Measurements from ENCODE around the gene ETV6.
"Not testable (repeated sequence)": the region's sequence is repeated elsewhere in the genome, so short reads cannot be mapped to it uniquely, and the experiment has no call there.

ETV6 gene

GRCh38 chr12:11669348-11669747 is 19.9 kb downstream of the ETV6 start:
- DNase-seq (ENCODE audit: low spot score): no peak

GRCh38 chr12:11672256-11673191 is 23.1 kb downstream of the ETV6 start:
- DNase-seq (ENCODE audit: low spot score): no peak

GRCh38 chr12:11673666-11674461 is 24.4 kb downstream of the ETV6 start:
- DNase-seq (ENCODE audit: low spot score): no peak

- no peak for DNase-seq (ENCODE audit: low spot score)
These were observed 25.5 kb downstream of the ETV6 start for GRCh38 chr12:11674894-11675390.

DNA sequence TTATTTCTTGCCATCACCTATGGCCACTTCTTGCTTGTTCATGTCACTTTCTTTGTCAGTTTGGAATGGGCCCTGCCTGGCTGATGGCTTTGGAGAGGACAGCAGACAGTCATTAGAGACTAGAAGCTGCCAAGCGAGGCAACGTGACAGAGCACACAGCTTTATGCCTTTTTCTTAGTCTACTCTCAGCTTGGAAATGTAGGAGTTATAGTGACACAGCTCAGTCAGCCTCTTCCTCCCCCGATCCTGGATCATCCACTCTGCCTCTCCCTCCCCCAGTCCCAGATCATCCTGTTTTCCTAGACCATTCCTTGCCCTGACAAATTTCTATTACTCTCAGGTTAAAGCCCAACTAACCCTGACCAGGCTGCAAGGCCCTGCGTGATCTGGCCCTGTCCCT is 26.6 kb downstream of the ETV6 start:
- DNase-seq (ENCODE audit: low spot score): no peak

GRCh38 chr12:11677093-11677492 is 27.6 kb downstream of the ETV6 start:
- no peak for DNase-seq (ENCODE audit: low spot score)

DNA sequence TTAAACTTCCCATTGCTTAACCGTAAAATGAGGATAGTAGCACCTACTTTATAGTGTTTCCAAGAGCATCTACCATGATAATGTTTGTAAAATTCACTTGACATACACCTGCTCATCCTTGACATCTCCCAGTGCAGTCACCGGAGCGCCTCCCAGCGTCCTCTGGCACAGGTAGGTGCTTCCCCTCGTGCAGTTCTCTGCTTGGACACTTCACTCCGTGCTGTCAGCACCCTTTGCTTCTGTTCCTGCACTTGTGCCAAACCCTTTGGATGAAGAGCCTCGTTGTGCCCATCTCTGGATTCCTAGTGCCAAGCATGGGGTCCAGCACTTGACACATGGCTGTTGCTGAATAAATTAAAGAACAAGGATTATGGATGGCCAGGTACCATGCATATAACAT is 28.3 kb downstream of the ETV6 start:
- DNase-seq (ENCODE audit: low spot score): no peak

DNA sequence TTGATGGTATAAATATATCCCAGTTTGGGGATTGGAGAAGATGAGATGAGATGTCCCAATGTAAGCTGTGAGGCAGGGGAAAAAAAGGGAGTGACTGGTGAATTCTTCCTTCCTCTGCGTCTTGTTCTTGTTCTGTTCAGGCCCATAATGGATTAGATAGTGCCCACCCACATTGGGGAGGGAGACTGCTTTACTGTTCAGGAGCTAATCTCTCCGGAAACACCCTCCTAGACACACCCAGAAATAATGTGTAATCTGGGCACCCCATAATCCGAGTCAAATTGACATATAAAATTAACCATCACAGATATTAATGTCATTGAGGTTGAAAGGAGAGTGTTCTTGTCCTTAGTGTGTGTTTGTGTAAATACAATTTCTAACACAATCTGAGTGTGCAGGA is 29.3 kb downstream of the ETV6 start:
- DNase-seq (ENCODE audit: low spot score): no peak

- no peak for DNase-seq (ENCODE audit: low spot score)
These were observed 31.7 kb downstream of the ETV6 start for GRCh38 chr12:11681207-11681606.

DNA sequence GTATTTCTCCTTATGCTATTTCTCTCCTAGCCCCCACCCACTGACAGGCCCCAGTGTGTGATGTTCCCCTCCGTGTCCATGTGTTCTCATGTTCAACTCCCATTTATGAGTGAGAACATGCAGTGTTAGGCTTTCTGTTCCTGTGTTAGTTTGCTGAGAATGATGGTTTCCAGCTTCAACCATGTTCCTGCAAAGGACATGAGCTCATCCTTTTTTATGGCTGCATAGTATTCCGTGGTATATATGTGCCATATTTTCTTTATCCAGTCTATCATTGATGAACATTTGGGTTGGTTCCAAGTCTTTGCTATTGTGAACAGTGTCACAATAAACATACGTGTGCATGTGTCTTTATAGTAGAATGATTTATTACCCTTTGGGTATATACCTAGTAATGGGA is 32.2 kb downstream of the ETV6 start:
- DNase-seq (ENCODE audit: low spot score): not testable (repeated sequence)

DNA sequence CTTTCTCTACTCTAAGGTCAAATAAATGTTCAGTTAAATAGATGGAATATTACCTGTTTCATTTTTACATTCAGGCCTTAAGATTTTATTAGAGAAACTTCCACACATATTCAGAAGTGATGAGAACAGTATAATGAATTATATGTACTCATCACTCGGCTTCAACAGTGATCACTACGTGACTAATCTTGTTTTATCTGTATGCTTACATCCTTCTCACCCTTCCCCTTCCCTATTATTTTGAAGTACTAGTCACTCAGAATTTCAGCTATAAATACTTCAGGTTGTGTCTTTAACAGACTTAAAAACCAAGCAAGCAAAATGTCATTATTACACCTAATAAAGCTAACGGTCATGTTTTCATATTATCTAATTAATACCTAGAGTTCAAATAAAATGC is 34.9 kb downstream of the ETV6 start:
- DNase-seq (ENCODE audit: low spot score): no peak

GRCh38 chr12:11684811-11685210 is 35.3 kb downstream of the ETV6 start:
- DNase-seq (ENCODE audit: low spot score): no peak

DNA sequence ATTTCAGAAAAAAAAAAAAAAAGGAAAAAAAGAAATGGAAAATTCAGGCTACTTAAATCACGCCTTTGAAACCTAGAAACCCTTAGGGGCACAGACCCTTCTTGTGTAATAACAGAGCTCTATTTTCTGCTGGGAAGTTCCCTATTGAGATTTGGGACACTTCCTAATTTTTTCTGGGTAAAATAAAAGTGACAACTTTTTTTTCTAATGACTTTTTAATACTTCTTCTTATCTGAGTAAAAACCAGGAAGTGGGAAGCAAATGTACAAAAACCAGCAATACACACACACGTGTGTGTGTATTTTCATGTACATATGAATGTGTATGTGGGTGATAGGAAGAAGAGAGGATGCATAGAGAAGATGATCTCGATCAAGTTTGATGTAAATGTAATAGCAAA is 35.8 kb downstream of the ETV6 start:
- no peak for DNase-seq (ENCODE audit: low spot score)

GRCh38 chr12:11685716-11686115 is 36.2 kb downstream of the ETV6 start:
- DNase-seq (ENCODE audit: low spot score): no peak

GRCh38 chr12:11686120-11686519 is 36.6 kb downstream of the ETV6 start:
- DNase-seq (ENCODE audit: low spot score): no peak

- DNase-seq (ENCODE audit: low spot score): no peak
These were observed 38.1 kb downstream of the ETV6 start for GRCh38 chr12:11687528-11687927.

DNA sequence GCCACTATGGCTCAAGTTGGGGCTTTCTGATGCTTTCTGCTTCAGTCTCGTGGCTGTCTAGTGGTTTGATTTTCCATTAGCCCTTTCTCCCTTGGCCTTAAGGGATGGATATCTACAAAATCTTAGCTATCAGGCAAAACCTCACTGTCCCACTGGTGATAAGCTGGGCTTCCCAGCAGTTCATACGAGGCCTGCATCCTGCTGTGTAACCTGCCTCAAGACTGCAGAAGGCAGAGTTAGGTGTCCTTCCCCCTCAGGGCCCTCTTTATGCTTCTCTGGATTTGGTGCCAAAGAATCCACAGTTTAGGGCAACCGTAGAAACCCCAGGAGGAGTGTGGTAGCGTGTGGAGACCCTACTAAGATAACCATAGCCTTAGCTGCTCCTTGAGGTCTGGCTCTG is 38.9 kb downstream of the ETV6 start:
- DNase-seq (ENCODE audit: low spot score): no peak

DNA sequence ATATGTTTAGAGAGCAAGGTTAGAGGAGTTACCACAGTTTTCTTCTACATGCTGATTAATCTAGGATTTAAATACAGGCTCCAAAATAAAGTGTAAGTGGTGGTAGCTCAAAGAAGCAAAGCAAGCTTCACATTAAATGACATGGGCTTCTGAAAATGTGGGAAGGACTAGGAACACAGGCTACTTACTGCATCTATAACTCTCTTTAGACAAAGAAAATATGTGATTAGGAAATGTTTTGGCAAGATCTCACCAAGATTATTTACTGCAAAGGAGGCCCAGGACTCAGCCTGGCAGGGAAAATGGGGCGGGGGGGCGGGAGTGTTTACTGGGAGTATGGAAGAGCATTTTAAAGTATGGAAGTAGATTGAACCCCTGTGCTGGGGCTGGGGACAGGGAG is 39.4 kb downstream of the ETV6 start:
- DNase-seq (ENCODE audit: low spot score): no peak

DNA sequence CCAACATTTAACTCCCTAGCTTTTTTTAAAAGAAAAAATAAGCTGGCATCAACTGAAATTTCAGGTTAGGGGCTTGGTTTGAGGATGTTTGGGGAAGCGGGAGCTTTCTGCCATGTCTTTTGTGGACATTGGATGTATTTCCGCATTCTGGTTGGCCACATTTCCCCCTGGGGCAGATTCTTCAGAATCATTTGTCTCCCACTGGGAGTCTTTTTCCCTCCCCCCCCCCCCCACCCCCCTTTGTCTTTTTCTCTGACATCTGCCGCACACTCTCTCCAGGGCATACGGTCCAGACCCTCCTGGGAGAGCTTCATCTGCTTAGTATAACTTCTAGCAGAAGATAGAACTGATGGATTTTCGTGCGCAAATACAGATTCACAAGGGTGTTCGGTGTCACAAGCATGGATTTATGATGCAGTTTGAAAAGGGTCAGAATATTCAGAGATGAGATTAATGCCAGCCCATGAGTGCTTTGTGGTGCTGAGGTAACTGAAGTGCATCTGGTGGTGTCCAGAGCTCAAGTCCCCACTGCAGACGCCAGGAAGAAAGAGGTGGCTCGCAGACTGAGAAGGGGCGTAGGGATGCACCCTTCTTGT is 40.2 kb downstream of the ETV6 start:
- no peak for DNase-seq (ENCODE audit: low spot score)

- no peak for DNase-seq (ENCODE audit: low spot score)
These were observed 43.6 kb downstream of the ETV6 start for GRCh38 chr12:11693067-11693466.

- DNase-seq (ENCODE audit: low spot score): no peak
These were observed 44.1 kb downstream of the ETV6 start for GRCh38 chr12:11693601-11694000.

- DNase-seq (ENCODE audit: low spot score): no peak
These were observed 45.1 kb downstream of the ETV6 start for GRCh38 chr12:11694528-11694927.

GRCh38 chr12:11695321-11695720 is 45.8 kb downstream of the ETV6 start:
- DNase-seq (ENCODE audit: low spot score): no peak

All from RKO (cell line).